ENCODE data around the gene SCGB1A1. TPM values are rescaled to one million over a fixed set of nuclear protein-coding genes. Genes with fewer than 3 reads are reported as not detected.

Gene SCGB1A1, protein sequence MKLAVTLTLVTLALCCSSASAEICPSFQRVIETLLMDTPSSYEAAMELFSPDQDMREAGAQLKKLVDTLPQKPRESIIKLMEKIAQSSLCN
- 1.9 and 3.1 TPM in 2 replicates for total RNA-seq
- long read RNA-seq = 0 reads

DNA sequence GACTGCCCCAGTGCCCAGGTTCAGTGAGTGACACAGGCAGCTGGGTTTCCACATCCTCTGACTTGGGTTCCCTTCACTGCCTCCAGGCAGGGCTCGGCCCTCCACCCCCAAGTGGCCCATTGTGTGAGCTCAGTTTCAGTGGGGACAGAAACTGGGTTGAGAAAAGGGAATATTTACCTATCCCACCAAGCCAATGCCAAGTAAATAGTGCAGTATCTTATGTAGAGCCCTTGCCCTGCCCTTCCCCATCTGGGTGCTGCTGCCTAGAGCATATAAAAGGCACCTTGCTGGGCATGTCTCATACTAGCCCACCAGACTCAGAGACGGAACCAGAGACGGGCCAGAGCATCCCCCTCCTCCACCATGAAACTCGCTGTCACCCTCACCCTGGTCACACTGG is at the start of gene SCGB1A1:
TSS of gene SCGB1A1 (plus strand) at position 301 of the 400 bp plus-strand sequence. CDS start at position 364, 63 bp downstream.
- Mint-ChIP-seq H3K36me3 (ENCODE audit: insufficient read depth) (no peaks in the 10 kb centered on the region), H3K9me3 (ENCODE audit: low read depth) (no peaks in the 10 kb centered on the region), H3K4me1 (ENCODE audit: low read depth) (peaks cover 16% of the 10 kb centered on the region), H3K27me3 (peaks cover 10% of the 10 kb centered on the region), H3K4me3 (ENCODE audit: low read depth) (no peak within 1 kb of the TSS), H3K27ac (no peak within 1 kb of the TSS)
- TF ChIP-seq, protein P1, sequence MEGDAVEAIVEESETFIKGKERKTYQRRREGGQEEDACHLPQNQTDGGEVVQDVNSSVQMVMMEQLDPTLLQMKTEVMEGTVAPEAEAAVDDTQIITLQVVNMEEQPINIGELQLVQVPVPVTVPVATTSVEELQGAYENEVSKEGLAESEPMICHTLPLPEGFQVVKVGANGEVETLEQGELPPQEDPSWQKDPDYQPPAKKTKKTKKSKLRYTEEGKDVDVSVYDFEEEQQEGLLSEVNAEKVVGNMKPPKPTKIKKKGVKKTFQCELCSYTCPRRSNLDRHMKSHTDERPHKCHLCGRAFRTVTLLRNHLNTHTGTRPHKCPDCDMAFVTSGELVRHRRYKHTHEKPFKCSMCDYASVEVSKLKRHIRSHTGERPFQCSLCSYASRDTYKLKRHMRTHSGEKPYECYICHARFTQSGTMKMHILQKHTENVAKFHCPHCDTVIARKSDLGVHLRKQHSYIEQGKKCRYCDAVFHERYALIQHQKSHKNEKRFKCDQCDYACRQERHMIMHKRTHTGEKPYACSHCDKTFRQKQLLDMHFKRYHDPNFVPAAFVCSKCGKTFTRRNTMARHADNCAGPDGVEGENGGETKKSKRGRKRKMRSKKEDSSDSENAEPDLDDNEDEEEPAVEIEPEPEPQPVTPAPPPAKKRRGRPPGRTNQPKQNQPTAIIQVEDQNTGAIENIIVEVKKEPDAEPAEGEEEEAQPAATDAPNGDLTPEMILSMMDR (IDR thresholded peaks at IDR 0.05; ENCODE audit: unreplicated experiment) = no peak
- no peak for DNase-seq (ENCODE audit: low spot score, unreplicated experiment)

DNA sequence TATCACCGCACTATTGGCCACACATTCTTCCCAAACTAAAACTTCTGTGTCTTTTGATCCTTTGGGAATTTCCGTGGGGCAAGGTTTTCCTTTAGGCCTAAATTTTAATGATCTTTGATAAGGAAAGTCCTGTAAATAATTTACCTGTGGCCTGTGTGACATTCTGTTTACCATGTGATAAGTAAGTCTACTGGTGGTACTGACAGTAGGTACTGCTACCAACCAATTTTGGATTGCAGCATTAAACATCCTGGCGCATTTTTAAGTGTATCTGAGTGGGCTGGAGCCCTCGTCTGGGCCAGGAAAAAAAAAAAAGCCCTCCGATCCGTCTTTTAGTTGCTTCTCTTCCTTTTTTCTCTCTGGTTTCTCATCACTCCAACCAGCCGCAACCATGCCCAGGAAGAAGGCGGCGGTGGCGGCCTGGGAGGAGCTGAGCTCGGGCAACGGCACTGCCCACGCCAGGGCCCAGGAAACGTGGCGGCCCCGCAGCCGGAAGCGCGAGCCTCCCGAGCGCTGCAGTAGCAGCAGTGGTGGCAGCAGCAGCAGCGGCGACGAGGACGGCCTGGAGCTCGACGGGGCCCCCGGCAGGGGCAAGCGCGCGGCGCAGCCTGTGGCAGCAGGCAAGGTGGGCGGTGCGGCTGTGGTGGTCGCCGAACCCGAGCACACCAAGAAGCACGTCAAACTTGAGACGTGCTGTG is 47.9 kb upstream of the SCGB1A1 start:
- no peaks in the 10 kb centered on the region for H3K27me3 Mint-ChIP-seq
- DNase-seq (ENCODE audit: low spot score, unreplicated experiment) = no peak
- peaks cover 20% of the 10 kb centered on the region for H3K4me1 Mint-ChIP-seq (ENCODE audit: low read depth)
- TF ChIP-seq, protein P1 (IDR thresholded peaks at IDR 0.05; ENCODE audit: unreplicated experiment) = no peak
- peaks cover 12% of the 10 kb centered on the region for H3K9me3 Mint-ChIP-seq (ENCODE audit: low read depth)
- peaks cover 28% of the 10 kb centered on the region for H3K36me3 Mint-ChIP-seq (ENCODE audit: insufficient read depth)
- H3K4me3 Mint-ChIP-seq (ENCODE audit: low read depth) = no peak overlapping the region
- H3K27ac Mint-ChIP-seq = peak overlapping the region; percentile 74

DNA sequence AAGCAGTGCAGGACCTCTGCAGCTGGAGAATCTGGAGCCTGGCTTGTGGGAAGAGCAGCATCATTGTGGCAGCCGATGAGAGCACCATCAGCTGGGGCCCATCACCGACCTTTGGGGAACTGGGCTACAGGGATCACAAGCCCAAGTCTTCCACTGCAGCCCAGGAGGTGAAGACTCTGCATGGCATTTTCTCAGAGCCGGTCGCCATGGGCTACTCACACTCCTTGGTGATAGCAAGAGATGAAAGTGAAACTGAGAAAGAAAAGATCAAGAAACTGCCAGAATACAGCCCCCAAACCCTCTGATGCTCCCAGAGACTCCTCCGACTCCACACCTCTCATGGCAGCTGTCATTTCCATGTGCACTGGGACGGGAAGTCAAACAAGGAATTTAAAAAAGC is 46.0 kb upstream of the SCGB1A1 start:
- Mint-ChIP-seq H3K9me3 (ENCODE audit: low read depth) (peaks cover 12% of the 10 kb centered on the region), H3K27me3 (no peaks in the 10 kb centered on the region), H3K27ac (no peak overlapping the region), H3K4me1 (ENCODE audit: low read depth) (peaks cover 20% of the 10 kb centered on the region), H3K4me3 (ENCODE audit: low read depth) (no peak overlapping the region), H3K36me3 (ENCODE audit: insufficient read depth) (peaks cover 25% of the 10 kb centered on the region)
- no peak for DNase-seq (ENCODE audit: low spot score, unreplicated experiment)
- TF ChIP-seq, protein P1 (IDR thresholded peaks at IDR 0.05; ENCODE audit: unreplicated experiment) = no peak

DNA sequence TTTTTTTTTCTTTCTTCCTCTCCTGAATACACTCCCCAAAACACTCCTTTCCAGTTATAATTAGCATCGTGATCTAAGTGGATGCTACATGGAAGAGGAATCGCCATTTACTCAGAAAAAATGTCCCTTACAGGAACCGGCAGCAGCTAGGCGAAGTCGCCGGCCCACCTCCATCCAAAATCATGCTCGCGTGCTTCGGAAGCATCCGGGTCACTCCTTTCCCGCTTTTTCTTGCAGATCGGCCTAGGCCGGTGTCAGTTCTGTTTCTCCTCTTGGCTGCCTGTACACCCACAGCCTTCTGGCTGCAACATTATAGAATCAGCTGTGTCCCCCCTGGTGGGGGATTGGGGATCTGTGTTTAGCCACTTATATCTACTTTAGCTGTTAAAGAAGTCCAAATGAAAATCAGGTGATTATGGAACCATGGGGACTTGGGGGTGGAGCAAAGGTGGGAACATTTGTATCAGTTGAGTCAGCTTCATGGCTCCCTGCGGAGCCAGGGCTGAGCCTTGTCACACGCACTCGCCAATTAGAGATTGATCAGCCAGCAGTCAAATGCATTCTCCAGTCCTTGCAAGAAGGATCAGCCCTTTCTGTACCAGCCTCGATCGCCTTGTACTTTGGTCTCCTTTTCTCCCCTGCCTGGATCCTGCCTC is 45.2 kb upstream of the SCGB1A1 start:
- Mint-ChIP-seq H3K27ac (peak overlapping the region; percentile 22), H3K36me3 (ENCODE audit: insufficient read depth) (peaks cover 18% of the 10 kb centered on the region), H3K4me1 (ENCODE audit: low read depth) (peaks cover 22% of the 10 kb centered on the region), H3K9me3 (ENCODE audit: low read depth) (peaks cover 6% of the 10 kb centered on the region), H3K27me3 (no peaks in the 10 kb centered on the region), H3K4me3 (ENCODE audit: low read depth) (no peak overlapping the region)
- TF ChIP-seq, protein P1 (IDR thresholded peaks at IDR 0.05; ENCODE audit: unreplicated experiment) = no peak
- no peak for DNase-seq (ENCODE audit: low spot score, unreplicated experiment)

DNA sequence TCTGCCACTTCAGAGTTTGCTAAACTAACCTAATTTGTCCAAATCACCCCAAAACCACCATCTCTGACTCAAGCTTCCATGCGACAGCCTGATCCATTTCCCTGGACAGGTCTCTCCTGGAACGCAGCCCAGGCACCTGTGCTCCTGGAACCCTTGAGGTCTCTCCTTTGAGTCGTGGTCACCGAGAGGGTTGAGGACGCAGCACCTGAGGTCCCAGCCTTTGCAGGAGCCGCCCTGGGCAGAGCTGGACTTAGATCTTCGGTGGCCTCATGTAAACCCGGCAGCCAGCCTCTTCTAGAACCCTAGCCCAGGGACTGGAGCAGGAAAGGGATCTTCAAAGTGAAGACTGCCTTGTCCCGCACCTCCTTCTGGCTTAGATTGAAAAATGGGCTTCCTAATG is 44.0 kb upstream of the SCGB1A1 start:
- peaks cover 18% of the 10 kb centered on the region for H3K4me1 Mint-ChIP-seq (ENCODE audit: low read depth)
- no peak overlapping the region for H3K4me3 Mint-ChIP-seq (ENCODE audit: low read depth)
- no peak overlapping the region for H3K27ac Mint-ChIP-seq
- H3K36me3 Mint-ChIP-seq (ENCODE audit: insufficient read depth) = peaks cover 15% of the 10 kb centered on the region
- TF ChIP-seq, protein P1 (IDR thresholded peaks at IDR 0.05; ENCODE audit: unreplicated experiment) = no peak
- no peak for DNase-seq (ENCODE audit: low spot score, unreplicated experiment)
- H3K27me3 Mint-ChIP-seq = no peaks in the 10 kb centered on the region
- no peaks in the 10 kb centered on the region for H3K9me3 Mint-ChIP-seq (ENCODE audit: low read depth)
